ENCODE measurements around the gene MAD1L1. TPM values are rescaled to one million over a fixed set of nuclear protein-coding genes. Genes with fewer than 3 reads are reported as not detected.

The MAD1L1 gene
- total RNA-seq, 1 donor from 2014 or later: 16.2 TPM

- no peaks in the 10 kb centered on the region for H3K27me3 ChIP-seq (ENCODE audit: low read depth)
- no peaks in the 10 kb centered on the region for H3K9me3 ChIP-seq (replicated peaks)
- peaks cover 38% of the 10 kb centered on the region for H3K4me1 ChIP-seq
- H3K27ac ChIP-seq (replicated peaks): no peak overlapping the region
- no peak for TF ChIP-seq CTCF (IDR thresholded peaks at IDR 0.05; ENCODE audit: borderline replicate concordance)
- H3K36me3 ChIP-seq: peaks cover 6% of the 10 kb centered on the region
- no peak overlapping the region for H3K4me3 ChIP-seq
- intact Hi-C loops (cut with micrococcal nuclease): no loop called here
- no peak for DNase-seq
These were observed 342.2 kb downstream of the MAD1L1 start for GRCh38 chr7:1890289-1891235.

- H3K9me3 ChIP-seq (replicated peaks): no peaks in the 10 kb centered on the region
- H3K36me3 ChIP-seq: peaks cover 6% of the 10 kb centered on the region
- H3K4me3 ChIP-seq: no peak overlapping the region
- no peak for DNase-seq
- H3K4me1 ChIP-seq: peaks cover 30% of the 10 kb centered on the region
- intact Hi-C loops (cut with micrococcal nuclease): no loop called here
- H3K27me3 ChIP-seq (ENCODE audit: low read depth): no peaks in the 10 kb centered on the region
- H3K27ac ChIP-seq (replicated peaks): no peak overlapping the region
- no peak for TF ChIP-seq CTCF (IDR thresholded peaks at IDR 0.05; ENCODE audit: borderline replicate concordance)
These were observed 343.1 kb downstream of the MAD1L1 start for GRCh38 chr7:1889556-1890181.

- Histone ChIP-seq H3K4me3 (no peak overlapping the region), H3K36me3 (peaks cover 6% of the 10 kb centered on the region), H3K27me3 (ENCODE audit: low read depth) (no peaks in the 10 kb centered on the region), H3K4me1 (peaks cover 24% of the 10 kb centered on the region), H3K27ac (replicated peaks) (no peak overlapping the region), H3K9me3 (replicated peaks) (no peaks in the 10 kb centered on the region)
- no peak for TF ChIP-seq CTCF (IDR thresholded peaks at IDR 0.05; ENCODE audit: borderline replicate concordance)
- intact Hi-C loops (cut with micrococcal nuclease): no loop called here
- DNase-seq: no peak
These were observed 343.7 kb downstream of the MAD1L1 start for GRCh38 chr7:1889091-1889490.

- peaks cover 17% of the 10 kb centered on the region for H3K4me1 ChIP-seq
- no peaks in the 10 kb centered on the region for H3K9me3 ChIP-seq (replicated peaks)
- no peaks in the 10 kb centered on the region for H3K27me3 ChIP-seq (ENCODE audit: low read depth)
- no peak overlapping the region for H3K27ac ChIP-seq (replicated peaks)
- intact Hi-C loops (cut with micrococcal nuclease): no loop called here
- H3K36me3 ChIP-seq: peaks cover 6% of the 10 kb centered on the region
- DNase-seq: no peak
- no peak overlapping the region for H3K4me3 ChIP-seq
- no peak for TF ChIP-seq CTCF (IDR thresholded peaks at IDR 0.05; ENCODE audit: borderline replicate concordance)
These were observed 344.3 kb downstream of the MAD1L1 start for GRCh38 chr7:1888425-1888824.

GRCh38 chr7:1887251-1887650, 345.5 kb downstream of the MAD1L1 start:
- no peak overlapping the region for H3K27ac ChIP-seq (replicated peaks)
- intact Hi-C loops (cut with micrococcal nuclease): no loop called here
- no peak for DNase-seq
- TF ChIP-seq CTCF (IDR thresholded peaks at IDR 0.05; ENCODE audit: borderline replicate concordance): no peak
- no peaks in the 10 kb centered on the region for H3K27me3 ChIP-seq (ENCODE audit: low read depth)
- no peak overlapping the region for H3K4me3 ChIP-seq
- H3K36me3 ChIP-seq: peaks cover 6% of the 10 kb centered on the region
- H3K4me1 ChIP-seq: peaks cover 17% of the 10 kb centered on the region
- H3K9me3 ChIP-seq (replicated peaks): no peaks in the 10 kb centered on the region

Data from left ventricle myocardium inferior (tissue), 1 donor.